HG03439 (cell line): ENCODE measurements around the gene NANOS2.

Source experiments
- ATAC-seq: cut with Tn5 transposase; IDR thresholded peaks from one replicate; pipeline ENCODE4 v1.9.1; 2021; ENCODE audit warnings: mild to moderate bottlenecking, moderate library complexity; ENCODE audit not compliant: unreplicated experiment

Gene NANOS2

GRCh38 chr19:45931055-45931454 is 16.5 kb upstream of the NANOS2 start:
- no peak for ATAC-seq

- no peak for ATAC-seq
These were observed 14.7 kb upstream of the NANOS2 start for GRCh38 chr19:45929247-45929646.

GRCh38 chr19:45927565-45928261 is 13.1 kb upstream of the NANOS2 start:
- peak; percentile 83 for ATAC-seq

GRCh38 chr19:45924891-45925447 is 10.4 kb upstream of the NANOS2 start:
- no peak for ATAC-seq

GRCh38 chr19:45922281-45922680 is 7.7 kb upstream of the NANOS2 start:
- no peak for ATAC-seq

GRCh38 chr19:45920458-45920857 is 5.9 kb upstream of the NANOS2 start:
- ATAC-seq, result no peak

- ATAC-seq, result no peak
These were observed 5.1 kb upstream of the NANOS2 start for GRCh38 chr19:45919678-45920077.

GRCh38 chr19:45918721-45919120 is 4.1 kb upstream of the NANOS2 start:
- ATAC-seq, result no peak

GRCh38 chr19:45917421-45918091 is 3.0 kb upstream of the NANOS2 start:
- ATAC-seq, result no peak

GRCh38 chr19:45911291-45911690 is 3.3 kb downstream of the NANOS2 start:
- ATAC-seq, result no peak

GRCh38 chr19:45908956-45909355 is 5.6 kb downstream of the NANOS2 start:
- no peak for ATAC-seq

GRCh38 chr19:45906221-45906620 is 8.4 kb downstream of the NANOS2 start:
- ATAC-seq, result no peak

- ATAC-seq, result no peak
These were observed 9.6 kb downstream of the NANOS2 start for GRCh38 chr19:45905011-45905410.

- peak; percentile 85 for ATAC-seq
These were observed 11.6 kb downstream of the NANOS2 start for GRCh38 chr19:45902651-45903625.

GRCh38 chr19:45901912-45902650 is 12.5 kb downstream of the NANOS2 start, which contains the start of gene MYPOP:
Gene MYPOP, minus strand, starts transcription at chr19:45902613. Its CDS starts 840 bp downstream, at chr19:45901773.
- ATAC-seq, result no peak

- no peak for ATAC-seq
These were observed 13.1 kb downstream of the NANOS2 start for GRCh38 chr19:45901432-45901911.

- no peak for ATAC-seq
These were observed 13.7 kb downstream of the NANOS2 start for GRCh38 chr19:45900738-45901431.

GRCh38 chr19:45899919-45900589 is 14.5 kb downstream of the NANOS2 start:
- ATAC-seq, result no peak

- no peak for ATAC-seq
These were observed 15.3 kb downstream of the NANOS2 start for GRCh38 chr19:45899253-45899652.
